Right atrium auricular region (tissue), 2 donors: ENCODE data around the gene DUSP15. TPM values are rescaled to one million over a fixed set of nuclear protein-coding genes. Genes with fewer than 3 reads are reported as not detected.
A peak's percentile ranks its signal among the peaks of the same experiment; 100 is the strongest.

Experiments used
- DNase-seq: peaks from one replicate; pipeline ENCODE4 v3.0.0-alpha.2; 2019; ENCODE audit warnings: low spot score
- H3K27ac ChIP-seq, 2 donors: fragments of 200-600 bp; sonication (generic); 1 replicate in 1 of 2; 2 replicates in 1 of 2; pipeline ENCODE4 v1.5.1; 2016 to 2019
- H3K27me3 ChIP-seq, 2 donors: fragments of 200-600 bp; sonication (generic); one replicate each; pipeline versions ENCODE4 v1.5.1 to v1.6.0; 2017 to 2019
- H3K36me3 ChIP-seq: fragments of 200-600 bp; sonication (generic); one replicate; pipeline ENCODE4 v1.5.1; 2016
- H3K4me1 ChIP-seq, 2 donors: fragments of 200-600 bp; sonication (generic); one replicate each; pipeline versions ENCODE4 v1.5.1 to v1.6.0; 2017 to 2019
- H3K4me3 ChIP-seq, 2 donors: fragments of 200-600 bp; sonication (generic); 1 replicate in 1 of 2; 2 replicates in 1 of 2; pipeline ENCODE4 v1.5.1; 2017 to 2019; ENCODE audit warnings: mild to moderate bottlenecking in 1 of 2, moderate library complexity in 1 of 2
- H3K9me3 ChIP-seq, 2 donors: fragments of 200-600 bp; sonication (generic); one replicate each; pipeline ENCODE4 v1.5.1; 2019
- total RNA-seq, 2 donors: library from RNA; depleted of rRNA; stranded (reverse); fragments of >200 nt; gene quantifications; one replicate each; pipeline ENCODE4 v1.1.0, GENCODE V29; 2016
- TF ChIP-seq, protein P1 (sequence below), 2 donors: fragments of 200-600 bp; sonication (generic); IDR thresholded peaks; one replicate each; pipeline ENCODE4 v1.5.1; 2019; ENCODE audit warnings: antibody characterized with exemption in 2 of 2

The DUSP15 gene
- total RNA-seq, 2 donors from 2014 or later, result 8.8 to 11.6 TPM

- Histone ChIP-seq H3K9me3 (no peaks in the 10 kb centered on the region), H3K27me3 (no peaks in the 10 kb centered on the region), H3K36me3 (no peaks in the 10 kb centered on the region), H3K4me3 (peak overlapping the region; percentile 64 to 68), H3K27ac (peak overlapping the region; percentile 44 to 70), H3K4me1 (peaks cover 0 to 13% of the 10 kb centered on the region in 2 donors)
- no peak for DNase-seq
- TF ChIP-seq, protein P1, sequence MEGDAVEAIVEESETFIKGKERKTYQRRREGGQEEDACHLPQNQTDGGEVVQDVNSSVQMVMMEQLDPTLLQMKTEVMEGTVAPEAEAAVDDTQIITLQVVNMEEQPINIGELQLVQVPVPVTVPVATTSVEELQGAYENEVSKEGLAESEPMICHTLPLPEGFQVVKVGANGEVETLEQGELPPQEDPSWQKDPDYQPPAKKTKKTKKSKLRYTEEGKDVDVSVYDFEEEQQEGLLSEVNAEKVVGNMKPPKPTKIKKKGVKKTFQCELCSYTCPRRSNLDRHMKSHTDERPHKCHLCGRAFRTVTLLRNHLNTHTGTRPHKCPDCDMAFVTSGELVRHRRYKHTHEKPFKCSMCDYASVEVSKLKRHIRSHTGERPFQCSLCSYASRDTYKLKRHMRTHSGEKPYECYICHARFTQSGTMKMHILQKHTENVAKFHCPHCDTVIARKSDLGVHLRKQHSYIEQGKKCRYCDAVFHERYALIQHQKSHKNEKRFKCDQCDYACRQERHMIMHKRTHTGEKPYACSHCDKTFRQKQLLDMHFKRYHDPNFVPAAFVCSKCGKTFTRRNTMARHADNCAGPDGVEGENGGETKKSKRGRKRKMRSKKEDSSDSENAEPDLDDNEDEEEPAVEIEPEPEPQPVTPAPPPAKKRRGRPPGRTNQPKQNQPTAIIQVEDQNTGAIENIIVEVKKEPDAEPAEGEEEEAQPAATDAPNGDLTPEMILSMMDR (IDR thresholded peaks at IDR 0.05), result no peak
These were observed 645 bp upstream of the DUSP15 start for GRCh38 chr20:31870726-31871617.

DNA sequence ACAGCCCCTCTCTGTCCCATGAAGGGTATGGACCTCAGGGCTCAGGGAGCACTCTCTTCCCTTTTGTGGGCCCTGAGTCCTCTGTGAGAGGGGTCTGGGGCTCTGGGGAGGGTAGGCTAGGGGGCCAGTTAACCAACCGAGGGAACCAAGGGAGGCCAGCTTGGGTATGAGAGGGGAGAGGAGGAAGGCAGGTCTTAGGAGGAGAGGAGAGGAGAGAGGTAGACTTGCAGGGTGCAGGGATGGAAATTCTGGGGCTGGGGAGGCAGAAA lies 720 bp downstream of the DUSP15 start:
- Histone ChIP-seq H3K27ac (peak overlapping the region; percentile 44 to 70), H3K36me3 (no peaks in the 10 kb centered on the region), H3K27me3 (no peaks in the 10 kb centered on the region), H3K4me1 (peaks cover 0 to 13% of the 10 kb centered on the region in 2 donors), H3K4me3 (peak overlapping the region; percentile 64 to 68), H3K9me3 (no peaks in the 10 kb centered on the region)
- no peak for DNase-seq
- TF ChIP-seq, protein P1 (IDR thresholded peaks at IDR 0.05), result no peak

DNA sequence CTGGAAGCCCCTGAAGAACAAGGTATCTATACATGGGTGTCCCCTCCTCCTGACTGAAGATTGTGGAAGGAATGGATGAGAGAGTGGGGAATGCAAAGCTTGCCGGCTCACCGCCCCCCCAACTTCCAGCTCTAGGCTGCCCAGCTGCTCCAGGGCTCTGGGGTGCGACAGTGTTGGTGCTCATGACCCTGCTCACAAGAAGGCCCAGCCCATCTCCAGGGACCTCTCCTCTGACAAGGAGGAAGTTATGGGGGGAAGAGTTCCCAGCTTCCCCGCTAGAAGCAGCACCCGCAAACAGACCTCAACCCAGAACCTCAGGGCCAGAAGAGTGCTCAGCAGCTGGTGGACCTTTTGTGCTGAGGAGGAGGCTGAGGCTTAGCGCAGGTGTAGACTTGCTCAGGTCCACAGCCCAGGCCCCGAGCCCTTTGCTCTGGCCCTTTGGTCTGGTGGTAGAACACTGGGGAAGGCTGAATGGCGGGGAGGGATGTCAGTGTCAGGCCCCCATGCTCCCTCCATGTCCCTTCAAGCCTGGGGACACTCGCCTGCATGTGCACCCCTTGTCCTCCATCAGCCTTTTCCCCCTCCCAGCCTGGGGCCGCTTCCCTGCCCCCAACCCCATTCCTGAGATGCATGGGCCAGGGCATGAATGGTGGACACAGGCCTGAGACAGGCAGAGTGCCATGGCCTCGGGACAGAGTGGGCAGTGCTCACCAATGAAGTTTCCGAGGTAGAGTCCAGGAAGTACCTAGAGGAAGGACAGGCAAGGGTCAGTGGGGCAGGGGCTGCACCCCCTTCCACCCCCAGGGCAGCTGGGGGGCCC lies 1.3 kb downstream of the DUSP15 start:
- TF ChIP-seq, protein P1 (IDR thresholded peaks at IDR 0.05), result no peak
- no peaks in the 10 kb centered on the region for H3K9me3 ChIP-seq
- peak overlapping the region; percentile 64 to 68 for H3K4me3 ChIP-seq
- H3K27me3 ChIP-seq, result no peaks in the 10 kb centered on the region
- no peaks in the 10 kb centered on the region for H3K36me3 ChIP-seq
- no peak for DNase-seq
- H3K27ac ChIP-seq, result no peak overlapping the region
- peaks cover 0 to 13% of the 10 kb centered on the region in 2 donors for H3K4me1 ChIP-seq

DNA sequence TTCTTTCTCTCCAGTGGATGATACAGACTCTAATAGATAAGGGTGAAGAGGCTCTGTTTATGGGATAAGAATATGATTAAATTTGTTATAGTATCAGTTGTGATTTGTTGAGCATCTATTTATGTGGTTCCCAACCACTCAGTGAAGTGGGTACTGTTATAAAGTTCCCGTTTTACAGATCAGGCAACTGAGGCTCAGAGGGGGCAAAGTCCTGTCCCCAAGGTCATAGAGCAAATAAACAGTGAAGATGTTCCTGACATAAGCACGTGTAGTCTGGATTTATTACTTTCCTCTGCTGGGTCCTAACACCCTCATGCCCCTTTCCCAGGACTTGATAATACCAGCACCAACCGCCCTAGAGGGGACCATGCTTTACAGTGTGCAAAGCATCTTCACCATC lies 4.1 kb downstream of the DUSP15 start:
- Histone ChIP-seq H3K36me3 (no peaks in the 10 kb centered on the region), H3K4me1 (peaks cover 0 to 20% of the 10 kb centered on the region in 2 donors), H3K4me3 (no peak overlapping the region), H3K9me3 (no peaks in the 10 kb centered on the region), H3K27me3 (no peaks in the 10 kb centered on the region), H3K27ac (no peak overlapping the region)
- TF ChIP-seq, protein P1 (IDR thresholded peaks at IDR 0.05), result no peak
- no peak for DNase-seq

DNA sequence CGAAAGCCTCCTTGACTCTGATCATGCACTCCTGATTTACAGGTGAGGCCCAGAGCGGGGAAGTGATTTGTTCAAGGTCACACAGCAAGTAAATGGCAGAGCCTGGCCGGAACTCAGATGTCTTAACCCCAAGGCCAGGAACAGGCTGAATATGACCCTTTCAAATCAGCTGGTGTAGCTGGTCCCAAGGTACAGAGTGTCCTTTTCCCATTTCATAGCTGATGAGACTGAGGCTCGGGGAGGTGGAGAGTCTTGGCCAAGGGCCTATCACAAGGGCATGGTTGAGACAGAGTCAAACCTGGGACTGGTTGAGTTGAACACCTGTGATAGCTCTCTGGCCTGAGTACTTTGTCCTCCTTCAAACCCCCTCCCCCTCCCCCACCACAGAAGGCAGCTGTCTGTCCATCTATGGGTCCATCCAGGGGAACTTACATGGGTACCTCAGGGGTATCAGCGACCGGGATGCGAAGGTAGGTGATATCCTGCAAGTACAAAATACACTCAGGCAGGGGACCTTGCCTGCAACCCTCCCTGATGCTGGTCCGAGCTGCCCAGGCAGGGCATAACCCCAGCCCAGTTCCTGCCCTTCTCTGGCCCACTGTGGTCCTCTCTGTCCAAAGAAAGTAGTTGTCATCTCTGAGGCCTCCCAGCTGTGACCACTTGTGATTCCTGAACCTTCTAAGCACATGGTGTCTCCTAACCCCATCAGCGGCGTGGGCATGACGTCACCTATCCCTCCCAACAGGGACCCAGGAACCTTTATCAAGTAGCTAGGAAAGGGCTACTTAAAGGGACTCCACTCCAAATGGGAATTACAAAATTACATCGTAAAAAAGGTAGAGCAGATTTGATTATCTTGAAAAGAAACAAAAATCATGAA lies 5.6 kb downstream of the DUSP15 start:
- H3K36me3 ChIP-seq, result no peaks in the 10 kb centered on the region
- H3K9me3 ChIP-seq, result no peaks in the 10 kb centered on the region
- H3K4me3 ChIP-seq, result no peak overlapping the region
- TF ChIP-seq, protein P1 (IDR thresholded peaks at IDR 0.05), result no peak
- no peak for DNase-seq
- H3K27ac ChIP-seq, result no peak overlapping the region
- peaks cover 0 to 28% of the 10 kb centered on the region in 2 donors for H3K4me1 ChIP-seq
- no peaks in the 10 kb centered on the region for H3K27me3 ChIP-seq
